Neural cell (in vitro differentiated cells): Measurements from ENCODE around the gene EIF4G3. TPM values are rescaled to one million over a fixed set of nuclear protein-coding genes. Genes with fewer than 3 reads are reported as not detected.

ENCODE experiments used
- H2AFZ ChIP-seq: fragments of 200-600, 300-800 bp; sonication (generic), shearing (Covaris generic); 2 replicates; pipeline ENCODE4 v1.6.0; 2014; ENCODE audit warnings: low read depth, mild to moderate bottlenecking, antibody characterized with exemption, low read length, moderate library complexity
- H3F3A ChIP-seq: fragments of 200-600 bp; shearing (Covaris generic); 2 replicates; pipeline ENCODE4 v1.6.1; 2016; ENCODE audit warnings: mild to moderate bottlenecking, moderate library complexity, mixed read lengths, antibody characterized with exemption, low read length; ENCODE audit not compliant: insufficient read depth, poor library complexity, severe bottlenecking
- H3K27ac ChIP-seq: fragments of 200-600, 300-800 bp; sonication (generic), shearing (Covaris generic); 2 replicates; pipeline ENCODE4 v1.5.1; 2014; ENCODE audit warnings: mild to moderate bottlenecking, low read length, moderate library complexity
- H3K27me3 ChIP-seq: fragments of 300-800, 200-600 bp; sonication (generic), shearing (Covaris generic); 2 replicates; pipeline ENCODE4 v1.6.0; 2014; ENCODE audit warnings: mild to moderate bottlenecking, low read depth, low read length, moderate library complexity; ENCODE audit not compliant: insufficient read depth
- H3K36me3 ChIP-seq: fragments of 300-800, 200-600 bp; sonication (generic), shearing (Covaris generic); 2 replicates; pipeline ENCODE4 v1.5.1; 2014; ENCODE audit warnings: mild to moderate bottlenecking, antibody characterized with exemption, low read length, moderate library complexity; ENCODE audit not compliant: insufficient read depth
- H3K4me2 ChIP-seq: fragments of 300-800, 200-600 bp; sonication (generic), shearing (Covaris generic); 2 replicates; pipeline ENCODE4 v1.6.0; 2014; ENCODE audit warnings: mild to moderate bottlenecking, low read length
- H3K4me3 ChIP-seq: fragments of 300-800, 200-600 bp; sonication (generic), shearing (Covaris generic); 2 replicates; pipeline ENCODE4 v1.5.1; 2014; ENCODE audit warnings: mild to moderate bottlenecking, low read length, moderate library complexity
- H3K79me2 ChIP-seq: fragments of 200-600 bp; shearing (Covaris generic); replicated peaks from 2 replicates; pipeline ENCODE4 v1.6.0; 2014; ENCODE audit warnings: mild to moderate bottlenecking, low read length, moderate library complexity; ENCODE audit not compliant: insufficient read depth
- H3K9ac ChIP-seq: fragments of 300-800, 200-600 bp; sonication (generic), shearing (Covaris generic); 2 replicates; pipeline ENCODE4 v1.6.1; 2016; ENCODE audit warnings: mild to moderate bottlenecking, low read length, mixed read lengths
- H3K9me2 ChIP-seq: fragments of 200-600 bp; shearing (Covaris generic); 2 replicates; pipeline ENCODE4 v1.6.1; 2016; ENCODE audit warnings: mild to moderate bottlenecking, low read length, mixed read lengths; ENCODE audit not compliant: insufficient read depth
- H3K9me3 ChIP-seq: fragments of 200-600, 300-800 bp; sonication (generic), shearing (Covaris generic); 2 replicates; pipeline ENCODE4 v1.6.1; 2016; ENCODE audit warnings: mild to moderate bottlenecking, mixed run types, low read length, moderate library complexity, mixed read lengths
- H4K20me1 ChIP-seq: fragments of 200-600 bp; shearing (Covaris generic); 2 replicates; pipeline ENCODE4 v1.6.1; 2016; ENCODE audit warnings: mild to moderate bottlenecking, mixed run types; ENCODE audit not compliant: insufficient read depth
- CTCF ChIP-seq: fragments of 450-650 bp; IDR thresholded peaks from 2 replicates; pipeline ENCODE4 v1.5.1; 2014; ENCODE audit warnings: antibody characterized with exemption, mild to moderate bottlenecking, moderate library complexity; ENCODE audit not compliant: poor library complexity, severe bottlenecking
- EP300 ChIP-seq: fragments of 450-650 bp; conservative IDR thresholded peaks from 2 replicates; pipeline ENCODE4 v1.6.1; 2014; ENCODE audit warnings: antibody characterized with exemption, mild to moderate bottlenecking, moderate library complexity; ENCODE audit not compliant: poor library complexity, severe bottlenecking
- EZH2 ChIP-seq: fragments of 200-600, 300-800 bp; shearing (Covaris generic), sonication (generic); IDR thresholded peaks from 2 replicates; pipeline ENCODE4 v1.6.1; 2014; ENCODE audit warnings: antibody characterized with exemption, low read length, borderline replicate concordance, mild to moderate bottlenecking; ENCODE audit not compliant: insufficient read depth, poor library complexity, severe bottlenecking
- MXI1 ChIP-seq: fragments of 450-650 bp; conservative IDR thresholded peaks from 2 replicates; pipeline ENCODE4 v1.6.1; 2014; ENCODE audit warnings: antibody characterized with exemption, mild to moderate bottlenecking; ENCODE audit not compliant: poor library complexity, severe bottlenecking
- POLR2AphosphoS5 ChIP-seq: IDR thresholded peaks from 2 replicates; pipeline ENCODE4 v1.6.1; 2012
- RAD21 ChIP-seq: fragments of 450-650 bp; conservative IDR thresholded peaks from 2 replicates; pipeline ENCODE4 v1.6.1; 2014; ENCODE audit warnings: antibody characterized with exemption, mild to moderate bottlenecking, moderate library complexity
- REST ChIP-seq: IDR thresholded peaks from 2 replicates; pipeline ENCODE4 v1.6.1; 2012; ENCODE audit warnings: borderline replicate concordance
- SMC3 ChIP-seq: fragments of 450-650 bp; conservative IDR thresholded peaks from 2 replicates; pipeline ENCODE4 v1.6.1; 2014; ENCODE audit warnings: antibody characterized with exemption, mild to moderate bottlenecking, moderate library complexity; ENCODE audit not compliant: poor library complexity
- TAF1 ChIP-seq: IDR thresholded peaks from 2 replicates; pipeline ENCODE4 v1.6.1; 2012; ENCODE audit warnings: low read depth
- polyA plus RNA-seq: library from polyadenylated mRNA; depleted of rRNA; stranded (reverse); fragments of >200 nt; gene quantifications from 2 replicates; pipeline ENCODE4 v1.2.3, GENCODE V29; 2014

Gene EIF4G3
- polyA plus RNA-seq, 1 donor from 2014 or later: 56.9 TPM

- H3F3A ChIP-seq: no peaks in the 10 kb centered on the region
- H3K27me3 ChIP-seq: no peaks in the 10 kb centered on the region
- no peaks in the 10 kb centered on the region for H3K9me3 ChIP-seq
- no peak overlapping the region for H2AFZ ChIP-seq
- TF ChIP-seq MXI1: no peak
- TF ChIP-seq EZH2: no peak
- no peak for TF ChIP-seq CTCF
- no peak for TF ChIP-seq RAD21
- no peak for TF ChIP-seq EP300
- no peak for TF ChIP-seq TAF1
- TF ChIP-seq REST: no peak
- TF ChIP-seq SMC3: no peak
- TF ChIP-seq POLR2AphosphoS5: no peak
- H3K9me2 ChIP-seq: no peaks in the 10 kb centered on the region
- H3K79me2 ChIP-seq: no peaks in the 10 kb centered on the region
- peaks cover 5% of the 10 kb centered on the region for H3K36me3 ChIP-seq
- H3K9ac ChIP-seq: no peak overlapping the region
- H4K20me1 ChIP-seq: no peaks in the 10 kb centered on the region
- no peak overlapping the region for H3K4me3 ChIP-seq
- no peak overlapping the region for H3K4me2 ChIP-seq
- H3K27ac ChIP-seq: no peak overlapping the region
These were observed 291.6 kb downstream of the EIF4G3 start for GRCh38 chr1:20885121-20885520.

- Histone ChIP-seq H3K36me3 (peaks cover 5% of the 10 kb centered on the region), H3K27ac (no peak overlapping the region), H2AFZ (no peak overlapping the region), H3K4me3 (no peak overlapping the region), H3K9me2 (no peaks in the 10 kb centered on the region), H3F3A (no peaks in the 10 kb centered on the region), H3K79me2 (no peaks in the 10 kb centered on the region), H3K27me3 (no peaks in the 10 kb centered on the region), H3K4me2 (no peak overlapping the region), H3K9ac (no peak overlapping the region), H3K9me3 (no peaks in the 10 kb centered on the region), H4K20me1 (no peaks in the 10 kb centered on the region)
- no peak for TF ChIP-seq MXI1
- no peak for TF ChIP-seq SMC3
- TF ChIP-seq RAD21: no peak
- no peak for TF ChIP-seq POLR2AphosphoS5
These were observed 292.2 kb downstream of the EIF4G3 start for GRCh38 chr1:20884513-20884912.

- Histone ChIP-seq H4K20me1 (no peaks in the 10 kb centered on the region), H3K79me2 (no peaks in the 10 kb centered on the region), H3K9me2 (no peaks in the 10 kb centered on the region), H3K4me2 (no peak overlapping the region), H3K36me3 (peaks cover 5% of the 10 kb centered on the region), H3K9ac (no peak overlapping the region), H3K27me3 (no peaks in the 10 kb centered on the region), H3K27ac (no peak overlapping the region), H3K9me3 (no peaks in the 10 kb centered on the region), H3K4me3 (no peak overlapping the region), H2AFZ (no peak overlapping the region), H3F3A (no peaks in the 10 kb centered on the region)
- no peak for TF ChIP-seq SMC3
- no peak for TF ChIP-seq MXI1
- TF ChIP-seq EZH2: no peak
- no peak for TF ChIP-seq REST
- no peak for TF ChIP-seq RAD21
- TF ChIP-seq CTCF: no peak
- TF ChIP-seq EP300: no peak
- TF ChIP-seq POLR2AphosphoS5: no peak
- TF ChIP-seq TAF1: no peak
These were observed 292.9 kb downstream of the EIF4G3 start for GRCh38 chr1:20883766-20884165.
